Measurements from ENCODE around the gene CCSER1.

GRCh38 chr4:90159193-90159592, 32.0 kb downstream of the CCSER1 start:
- no peak for TF ChIP-seq POLR2A (IDR thresholded peaks at IDR 0.05)
- TF ChIP-seq CTCF (IDR thresholded peaks at IDR 0.05), result no peak
